OCI-LY1 (cell line): ENCODE results near the gene MEIOSIN.

ENCODE experiments used
- CTCF ChIP-seq: fragments of 200-600 bp; sonication (generic), shearing (Covaris generic); IDR thresholded peaks from 2 replicates; pipeline ENCODE4 v1.5.1; 2017; ENCODE audit warnings: mild to moderate bottlenecking, antibody characterized with exemption, low read length, moderate library complexity, mixed read lengths
- EZH2 ChIP-seq: fragments of 200-600 bp; sonication (generic), shearing (Covaris generic); IDR thresholded peaks from 2 replicates; pipeline ENCODE4 v1.8.0; 2017; ENCODE audit warnings: borderline replicate concordance, mixed run types, mild to moderate bottlenecking, antibody characterized with exemption, low read length, moderate library complexity, mixed read lengths

- TF ChIP-seq CTCF (no peak), EZH2 (no peak)
Measured at GRCh38 chr19:45777395-45777961, 44.2 kb downstream of the MEIOSIN start.
